IMR-90 (cell line): ENCODE results near the gene EBLN2. TPM values are rescaled to one million over a fixed set of nuclear protein-coding genes. Genes with fewer than 3 reads are reported as not detected.

Experiments used
- ATAC-seq: fragments of 200-7000 bp; cut with Tn5 transposase; 2 replicates; pipeline ENCODE4 v1.9.1; 2020; ENCODE audit warnings: low read depth, mild to moderate bottlenecking, moderate library complexity
- BruUV-seq: library from RNA; stranded (reverse); fragments of 400-500 nt; replicated peaks from 2 replicates; lab custom pipeline; 2021; lab: Mats Ljungman, UMichigan
- CTCF ChIA-PET: fragments of 300-600 bp; formaldehyde crosslinking; extraction: SDS; loops from one replicate; lab custom pipeline; 2021; ENCODE audit warnings: antibody characterized with exemption; lab: Yijun Ruan, JAX
- POLR2A ChIA-PET: fragments of 300-600 bp; sonication (Branson Sonifier 250); formaldehyde crosslinking; loops from one replicate; lab custom pipeline; 2022; ENCODE audit warnings: antibody characterized with exemption; ENCODE audit not compliant: unreplicated experiment; lab: Charles Lee
- DNase-seq: peaks from one replicate; pipeline ENCODE4 v3.0.0; 2013
- H2AFZ ChIP-seq: replicated peaks from 2 replicates; pipeline ENCODE3; 2013; ENCODE audit warnings: low read length, mild to moderate bottlenecking; ENCODE audit not compliant: poor library complexity
- H2AK5ac ChIP-seq: 2 replicates; pipeline ENCODE4 v1.6.1; 2013; ENCODE audit warnings: low read depth, low read length, inconsistent platforms
- H2AK9ac ChIP-seq: replicated peaks from 2 replicates; pipeline ENCODE3; 2013; ENCODE audit warnings: mild to moderate bottlenecking, low read depth, low read length, moderate library complexity; ENCODE audit not compliant: poor library complexity
- H2BK120ac ChIP-seq: 2 replicates; pipeline ENCODE4 v1.6.1; 2013; ENCODE audit warnings: low read depth, low read length, inconsistent platforms
- H2BK15ac ChIP-seq: 3 replicates; pipeline ENCODE4 v1.6.1; 2013; ENCODE audit warnings: low read depth, low read length, inconsistent platforms
- H2BK20ac ChIP-seq: 2 replicates; pipeline ENCODE4 v1.6.1; 2013; ENCODE audit warnings: low read depth, mild to moderate bottlenecking, inconsistent platforms, low read length, moderate library complexity
- H2BK5ac ChIP-seq: 2 replicates; pipeline ENCODE4 v1.6.1; 2013; ENCODE audit warnings: mild to moderate bottlenecking, low read depth, low read length, inconsistent platforms; ENCODE audit not compliant: poor library complexity, severe bottlenecking
- H3K14ac ChIP-seq: replicated peaks from 2 replicates; pipeline ENCODE4 v1.6.1; 2013; ENCODE audit warnings: low read depth, low read length, inconsistent platforms
- H3K18ac ChIP-seq: 2 replicates; pipeline ENCODE4 v1.6.1; 2013; ENCODE audit warnings: low read depth, low read length, control low read depth
- H3K23ac ChIP-seq: 2 replicates; pipeline ENCODE4 v1.6.1; 2013; ENCODE audit warnings: low read depth, low read length, inconsistent platforms
- H3K27ac ChIP-seq: 2 replicates; pipeline ENCODE4 v1.5.1; 2013; ENCODE audit warnings: mild to moderate bottlenecking, control low read depth, low read length; ENCODE audit not compliant: insufficient read depth
- H3K27me3 ChIP-seq: 2 replicates; pipeline ENCODE4 v1.6.1; 2013; ENCODE audit warnings: low read length; ENCODE audit not compliant: control insufficient read depth, insufficient read depth
- H3K36me3 ChIP-seq: 2 replicates; pipeline ENCODE4 v1.6.1; 2013; ENCODE audit warnings: low read length, mixed read lengths; ENCODE audit not compliant: control insufficient read depth, insufficient read depth
- H3K4ac ChIP-seq: 2 replicates; pipeline ENCODE4 v1.6.1; 2013; ENCODE audit warnings: low read depth, low read length, inconsistent platforms
- H3K4me1 ChIP-seq: 2 replicates; pipeline ENCODE4 v1.6.1; 2013; ENCODE audit warnings: low read length, mixed read lengths; ENCODE audit not compliant: control insufficient read depth, insufficient read depth
- H3K4me2 ChIP-seq: 2 replicates; pipeline ENCODE4 v1.6.1; 2013; ENCODE audit warnings: low read depth, mild to moderate bottlenecking, control low read depth, low read length, moderate library complexity
- H3K4me3 ChIP-seq: 2 replicates; pipeline ENCODE4 v1.5.1; 2013; ENCODE audit warnings: low read depth, mild to moderate bottlenecking, control low read depth, low read length, moderate library complexity; ENCODE audit not compliant: insufficient read depth
- H3K56ac ChIP-seq: 2 replicates; pipeline ENCODE4 v1.6.1; 2013; ENCODE audit warnings: low read length, inconsistent platforms; ENCODE audit not compliant: insufficient read depth; ENCODE audit errors: extremely low read depth
- H3K79me1 ChIP-seq, 2 experiments: 2 replicates each; pipeline ENCODE4 v1.6.1; 2013; ENCODE audit warnings: low read length in 2 of 2, inconsistent platforms in 1 of 2, low read depth in 1 of 2
- H3K9ac ChIP-seq: 2 replicates; pipeline ENCODE4 v1.6.1; 2013; ENCODE audit warnings: low read depth, low read length, control low read depth
- H3K9me1 ChIP-seq: 2 replicates; pipeline ENCODE4 v1.6.1; 2013; ENCODE audit warnings: low read length, inconsistent platforms; ENCODE audit not compliant: insufficient read depth
- H3K9me3 ChIP-seq: 2 replicates; pipeline ENCODE4 v1.6.1; 2013; ENCODE audit warnings: low read length; ENCODE audit not compliant: control insufficient read depth, insufficient read depth
- H4K20me1 ChIP-seq: 2 replicates; pipeline ENCODE4 v1.6.1; 2013; ENCODE audit warnings: low read length, inconsistent platforms; ENCODE audit not compliant: insufficient read depth
- H4K5ac ChIP-seq: 2 replicates; pipeline ENCODE4 v1.6.1; 2013; ENCODE audit warnings: mild to moderate bottlenecking, low read depth, low read length, control low read depth
- H4K8ac ChIP-seq, 2 experiments: 2 replicates each; pipeline ENCODE4 v1.6.1; 2013; ENCODE audit warnings: low read depth in 2 of 2, low read length in 2 of 2, control low read depth in 1 of 2, inconsistent platforms in 1 of 2
- H4K91ac ChIP-seq: 2 replicates; pipeline ENCODE4 v1.6.1; 2013; ENCODE audit warnings: low read depth, low read length, inconsistent platforms; ENCODE audit not compliant: insufficient read depth
- CHD1 ChIP-seq: IDR thresholded peaks from 2 replicates; pipeline ENCODE4 v1.6.1; 2012; ENCODE audit warnings: low read depth, low read length, improper control_type of control experiment
- ELK1 ChIP-seq: fragments of 150-350 bp; IDR thresholded peaks from 2 replicates; pipeline ENCODE4 v1.6.1; 2016; ENCODE audit warnings: low read depth, mild to moderate bottlenecking, low read length, moderate library complexity, borderline replicate concordance
- MAFK ChIP-seq: IDR thresholded peaks from 2 replicates; pipeline ENCODE4 v1.6.1; 2012; ENCODE audit warnings: low read depth, low read length, improper control_type of control experiment
- MAZ ChIP-seq: IDR thresholded peaks from 2 replicates; pipeline ENCODE4 v1.6.1; 2012; ENCODE audit warnings: low read depth, mild to moderate bottlenecking, low read length, improper control_type of control experiment, moderate library complexity, borderline replicate concordance
- NFE2L2 ChIP-seq: fragments of 150-350 bp; IDR thresholded peaks from 2 replicates; pipeline ENCODE4 v1.6.1; 2016; ENCODE audit warnings: low read depth, mild to moderate bottlenecking, low read length
- POLR2A ChIP-seq: IDR thresholded peaks from 2 replicates; pipeline ENCODE4 v1.6.1; 2012; ENCODE audit warnings: mild to moderate bottlenecking, low read depth, low read length
- RCOR1 ChIP-seq: IDR thresholded peaks from 2 replicates; pipeline ENCODE4 v1.6.1; 2012; ENCODE audit warnings: mild to moderate bottlenecking, low read length, improper control_type of control experiment; ENCODE audit not compliant: insufficient replicate concordance
- RFX5 ChIP-seq: IDR thresholded peaks from 2 replicates; pipeline ENCODE4 v1.8.0; 2012; ENCODE audit warnings: low read depth, mild to moderate bottlenecking, low read length, moderate library complexity
- SMC3 ChIP-seq: fragments of 150-350 bp; IDR thresholded peaks from 2 replicates; pipeline ENCODE4 v1.6.1; 2016; ENCODE audit warnings: low read depth, mild to moderate bottlenecking, antibody characterized with exemption, low read length, moderate library complexity
- WGBS, 2 experiments: methylation state at CpG; one replicate each; pipeline versions ENCODE4 v1.1.5 to v1.1.7; 2013; ENCODE audit warnings: missing lambda C conversion rate in 2 of 2; ENCODE audit not compliant: insufficient read length in 1 of 2; ENCODE audit errors: extremely low coverage in 2 of 2; 5-methylcytosine and 5-hydroxymethylcytosine counted together
- dilution Hi-C: fragments of 300-500 bp; cut with HindIII; formaldehyde crosslinking; loops from one replicate; pipeline ENCODE4 v1.14.3; 2018; ENCODE audit warnings: low sequenced_read_pairs; ENCODE audit not compliant: unreplicated experiment
- in situ Hi-C: fragments of 300-500 bp; cut with MboI; formaldehyde crosslinking; loops from 3 replicates; pipeline ENCODE4 v1.14.3; 2019; ENCODE audit warnings: low sequenced_read_pairs, inconsistent platforms, mixed read lengths
- intact Hi-C: fragments of 100-400 bp; cut with micrococcal nuclease; formaldehyde crosslinking; loops from 2 replicates; pipeline ENCODE4 v1.10.0; 2022
- polyA plus RNA-seq, 3 experiments: library from polyadenylated mRNA; depleted of rRNA; stranded (reverse); fragments of >200 nt; gene quantifications; 2 replicates each; pipeline ENCODE4 v1.2.3, GENCODE V29; 2012; ENCODE audit warnings: low replicate concordance in 1 of 3
- total RNA-seq: library from RNA; depleted of rRNA; stranded (reverse); fragments of >200 nt; gene quantifications from 2 replicates; pipeline ENCODE4 v1.2.3, GENCODE V29; 2012
- TF ChIP-seq, protein P1 (sequence below): conservative IDR thresholded peaks from 2 replicates; pipeline ENCODE4 v1.5.1; 2012; ENCODE audit warnings: mild to moderate bottlenecking, low read depth, low read length, improper control_type of control experiment

Gene EBLN2
- total and polyA plus RNA-seq, 2 of the 4 experiments (the other 2 are of a cell fraction) = 2.5 to 7.7 TPM

- Histone ChIP-seq H3K9ac (no peak overlapping the region), H2BK15ac (no peak overlapping the region), H3K79me1 (no peaks in the 10 kb centered on the region), H2BK20ac (no peak overlapping the region), H3K9me1 (no peaks in the 10 kb centered on the region), H3K4me1 (no peaks in the 10 kb centered on the region), H3K4me2 (no peak overlapping the region), H3K18ac (no peak overlapping the region), H3K9me3 (0 out of 2 replicates have a peak, but pooled peaks cover 2% of the 10 kb centered on the region), H2AK5ac (no peak overlapping the region), H2BK120ac (no peak overlapping the region), H2BK5ac (no peak overlapping the region), H4K20me1 (no peaks in the 10 kb centered on the region), H4K8ac (no peak overlapping the region), H3K4ac (no peak overlapping the region), H4K91ac (no peak overlapping the region), H3K36me3 (no peaks in the 10 kb centered on the region), H3K4me3 (no peak overlapping the region), H4K5ac (no peak overlapping the region), H3K23ac (no peak overlapping the region), H2AFZ (no peak overlapping the region), H3K27ac (no peak overlapping the region), H3K14ac (no peak overlapping the region), H3K56ac (no peak overlapping the region), H3K27me3 (peaks cover 7% of the 10 kb centered on the region; the same call in 1 of the 2 replicates), H2AK9ac (no peak overlapping the region)
- no peak for ATAC-seq
- intact Hi-C loops = loop anchor here (5.0 kb wide), 1 partner anchor 756 kb away; no protein-coding TSS in a partner anchor
- BruUV-seq = no TSS peak
- dilution Hi-C loops = no loop called here
- TF ChIP-seq MAFK (no peak), RFX5 (no peak), CHD1 (no peak), ELK1 (no peak), MAZ (no peak), SMC3 (no peak), RCOR1 (no peak), NFE2L2 (no peak), POLR2A (no peak)
- TF ChIP-seq, protein P1, sequence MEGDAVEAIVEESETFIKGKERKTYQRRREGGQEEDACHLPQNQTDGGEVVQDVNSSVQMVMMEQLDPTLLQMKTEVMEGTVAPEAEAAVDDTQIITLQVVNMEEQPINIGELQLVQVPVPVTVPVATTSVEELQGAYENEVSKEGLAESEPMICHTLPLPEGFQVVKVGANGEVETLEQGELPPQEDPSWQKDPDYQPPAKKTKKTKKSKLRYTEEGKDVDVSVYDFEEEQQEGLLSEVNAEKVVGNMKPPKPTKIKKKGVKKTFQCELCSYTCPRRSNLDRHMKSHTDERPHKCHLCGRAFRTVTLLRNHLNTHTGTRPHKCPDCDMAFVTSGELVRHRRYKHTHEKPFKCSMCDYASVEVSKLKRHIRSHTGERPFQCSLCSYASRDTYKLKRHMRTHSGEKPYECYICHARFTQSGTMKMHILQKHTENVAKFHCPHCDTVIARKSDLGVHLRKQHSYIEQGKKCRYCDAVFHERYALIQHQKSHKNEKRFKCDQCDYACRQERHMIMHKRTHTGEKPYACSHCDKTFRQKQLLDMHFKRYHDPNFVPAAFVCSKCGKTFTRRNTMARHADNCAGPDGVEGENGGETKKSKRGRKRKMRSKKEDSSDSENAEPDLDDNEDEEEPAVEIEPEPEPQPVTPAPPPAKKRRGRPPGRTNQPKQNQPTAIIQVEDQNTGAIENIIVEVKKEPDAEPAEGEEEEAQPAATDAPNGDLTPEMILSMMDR = no peak
- WGBS, 2 experiments = no CpG with 5 or more reads among the region's 2 CpGs
- POLR2A ChIA-PET = no interaction called here
- in situ Hi-C loops = loop anchor here (25.0 kb wide), 2 partner anchors 659 to 1209 kb away; partner anchors contain the start of gene RYBP
- CTCF ChIA-PET = interaction anchor here (1.0 kb wide), 1 partner anchor 406 kb away, joined by 3 read pairs; no protein-coding TSS in a partner anchor
- DNase-seq = no peak
Measured at GRCh38 chr3:73096169-73096568, 34.7 kb downstream of the EBLN2 start.
